Right cardiac atrium (tissue), 5 donors: ENCODE data around the gene SMPDL3B. TPM values are rescaled to one million over a fixed set of nuclear protein-coding genes. Genes with fewer than 3 reads are reported as not detected.
"Not testable (repeated sequence)": the region's sequence is repeated elsewhere in the genome, so short reads cannot be mapped to it uniquely, and the experiment has no call there.

Source experiments
- ATAC-seq, 2 donors: fragments of 200-7000 bp; cut with Tn5 transposase; one replicate each; pipeline versions ENCODE4 v1.8.0 to v1.9.1; 2020; ENCODE audit warnings: moderate library complexity in 2 of 2, mild to moderate bottlenecking in 1 of 2
- DNase-seq, 3 donors: peaks; one replicate each; pipeline ENCODE4 v3.0.0-alpha.2; 2020
- H3K27ac ChIP-seq: one replicate; pipeline ENCODE4 v1.5.1; 2013; ENCODE audit warnings: mild to moderate bottlenecking, low read length, control low read depth, moderate library complexity
- H3K27me3 ChIP-seq: one replicate; pipeline ENCODE4 v1.6.1; 2013; ENCODE audit not compliant: control insufficient read depth, insufficient read depth
- H3K4me1 ChIP-seq: one replicate; pipeline ENCODE4 v1.6.1; 2013; ENCODE audit warnings: low read length; ENCODE audit not compliant: control insufficient read depth, insufficient read depth
- H3K4me3 ChIP-seq: one replicate; pipeline ENCODE4 v1.5.1; 2013; ENCODE audit warnings: low read length, control low read depth
- H3K9me3 ChIP-seq: one replicate; pipeline ENCODE4 v1.6.1; 2013; ENCODE audit warnings: low read length; ENCODE audit not compliant: control insufficient read depth
- whole genome bisulfite sequencing: extraction: QIAGEN DNeasy Blood & Tissue Kit; methylation state at CpG from one replicate; pipeline ENCODE4 v1.1.7; 2013; 5-methylcytosine and 5-hydroxymethylcytosine counted together
- intact Hi-C, 4 donors: fragments of 100-400 bp; cut with DNase I; formaldehyde crosslinking; loops; one replicate each; pipeline versions ENCODE4 v1.11.0 to v1.14.0; 2022 to 2023
- polyA plus RNA-seq: library from polyadenylated mRNA; stranded (reverse); fragments of 200-250 nt; gene quantifications from one replicate; pipeline ENCODE4 v1.2.3, GENCODE V29; 2013
- total RNA-seq, 4 donors: library from RNA; stranded (reverse); fragmentation: NEBNext Ultra II Directional; extraction: Animal tissue kit (Norgen Biotek cat#: 25700); gene quantifications; one replicate each; pipeline ENCODE4 v1.2.1, GENCODE V29; 2021
- donor health status: healthy with polysubstance abuse.
- donor health status: DM: no; HTN: yes; CAD: no.
- donor health status: DM: no; HTN: no; CAD: no.
- donor health status: DM: no; HTN: yes; CAD: no; lungs with severe emphysema.
- donor health status: DM: yes; HTN: yes; CAD: no.

The SMPDL3B gene
- total and polyA plus RNA-seq, 5 donors = 0.11 to 2.1 (median 0.32) TPM

- H3K27me3 ChIP-seq, H3K27ac ChIP-seq, H3K4me1 ChIP-seq, DNase-seq, H3K9me3 ChIP-seq, H3K4me3 ChIP-seq, ATAC-seq, intact Hi-C loops: not testable (repeated sequence)
- 94% methylated on average over 6 of the region's 6 CpGs for WGBS
Measured at GRCh38 chr1:27994526-27994925, 59.7 kb downstream of the SMPDL3B start.

- no peak for DNase-seq
Measured at GRCh38 chr1:27999055-27999454, 64.3 kb downstream of the SMPDL3B start.

GRCh38 chr1:28002600-28002999, 67.8 kb downstream of the SMPDL3B start:
- 98% methylated on average over 10 of the region's 10 CpGs for WGBS
- intact Hi-C loops = no loop called here
- H3K27ac ChIP-seq = no peak overlapping the region
- DNase-seq = no peak
- H3K27me3 ChIP-seq = no peaks in the 10 kb centered on the region
- ATAC-seq = no peak
- no peak overlapping the region for H3K4me3 ChIP-seq
- no peaks in the 10 kb centered on the region for H3K4me1 ChIP-seq
- H3K9me3 ChIP-seq = no peaks in the 10 kb centered on the region

More at GRCh38 chr1:27999055-27999454, 64.3 kb downstream of the SMPDL3B start:
- no peak for ATAC-seq
- H3K4me1 ChIP-seq = no peaks in the 10 kb centered on the region
- 98% methylated on average over 1 of the region's 1 CpG for WGBS
- H3K27me3 ChIP-seq = no peaks in the 10 kb centered on the region
- H3K27ac ChIP-seq = no peak overlapping the region
- intact Hi-C loops = no loop called here
- no peaks in the 10 kb centered on the region for H3K9me3 ChIP-seq
- H3K4me3 ChIP-seq = no peak overlapping the region

GRCh38 chr1:28003117-28003516, 68.3 kb downstream of the SMPDL3B start:
- WGBS = 98% methylated on average over 8 of the region's 8 CpGs
- H3K9me3 ChIP-seq, DNase-seq, H3K27ac ChIP-seq, H3K4me1 ChIP-seq, intact Hi-C loops, ATAC-seq, H3K27me3 ChIP-seq, H3K4me3 ChIP-seq: not testable (repeated sequence)

Other genes with a start within 250 kb of the SMPDL3B start
- gene FAM76A, start 209.0 kb upstream of the SMPDL3B start, total RNA-seq = 10 to 100 TPM; 12.1 to 14.5 (median 12.9) TPM
- 6.1 TPM for gene FAM76A, start 209.0 kb upstream of the SMPDL3B start, polyA plus RNA-seq
- gene STX12, start 161.8 kb upstream of the SMPDL3B start, total RNA-seq = 10 to 100 TPM; 26.0 to 40.8 (median 29.6) TPM
- gene STX12, start 161.8 kb upstream of the SMPDL3B start, polyA plus RNA-seq = 20.1 TPM
- gene PPP1R8, start 104.2 kb upstream of the SMPDL3B start, total RNA-seq = 10 to 100 TPM; 24.2 to 26.8 (median 24.7) TPM
- gene PPP1R8, start 104.2 kb upstream of the SMPDL3B start, polyA plus RNA-seq = 18.7 TPM
- 10 to 100 TPM in 1 of 4 donors, 1 to 10 TPM in 3; 7.6 to 10.1 (median 9.3) TPM for gene THEMIS2, start 62.5 kb upstream of the SMPDL3B start, total RNA-seq
- 5.1 TPM for gene THEMIS2, start 62.5 kb upstream of the SMPDL3B start, polyA plus RNA-seq
- gene RPA2, start 20.4 kb upstream of the SMPDL3B start, total RNA-seq = 10 to 100 TPM; 26.8 to 38.3 (median 32.2) TPM
- gene RPA2, start 20.4 kb upstream of the SMPDL3B start, polyA plus RNA-seq = 32.4 TPM
- 1 to 10 TPM; 5.3 to 6.9 (median 6.1) TPM for gene XKR8, start 25.0 kb downstream of the SMPDL3B start, total RNA-seq
- 5.5 TPM for gene XKR8, start 25.0 kb downstream of the SMPDL3B start, polyA plus RNA-seq
- gene EYA3, start 153.6 kb downstream of the SMPDL3B start, total RNA-seq = 10 to 100 TPM; 17.4 to 22.7 (median 19.5) TPM
- 5.8 TPM for gene EYA3, start 153.6 kb downstream of the SMPDL3B start, polyA plus RNA-seq
- 1 to 10 TPM; 2.0 to 3.6 (median 3.0) TPM for gene PTAFR, start 241.7 kb downstream of the SMPDL3B start, total RNA-seq
- gene PTAFR, start 241.7 kb downstream of the SMPDL3B start, polyA plus RNA-seq = 0.52 TPM